Kidney (tissue), 14 donors: Measurements from ENCODE around the gene SMC3. TPM values are rescaled to one million over a fixed set of nuclear protein-coding genes. Genes with fewer than 3 reads are reported as not detected.

ENCODE experiments used
- DNase-seq, 5 donors: peaks; one replicate each; pipeline ENCODE4 v3.0.0-alpha.2; 2013 to 2020
- FAIRE-seq: peaks from 2 replicates; lab custom pipeline; 2012; peaks lifted over from hg19 to GRCh38; lab: Jason Lieb, UNC
- H3K27ac ChIP-seq, 2 donors: one replicate each; pipeline ENCODE4 v1.7.0; 2013; ENCODE audit warnings: low read depth in 2 of 2, low read length in 2 of 2, inconsistent platforms in 1 of 2
- H3K27me3 ChIP-seq: one replicate; pipeline ENCODE4 v1.7.1; 2013; ENCODE audit warnings: low read length, inconsistent platforms; ENCODE audit not compliant: control insufficient read depth, insufficient read depth
- H3K36me3 ChIP-seq, 3 donors: one replicate each; pipeline versions ENCODE4 v1.7.0 to v1.7.1; 2013; ENCODE audit warnings: low read length in 3 of 3, control low read depth in 1 of 3, inconsistent platforms in 1 of 3; ENCODE audit not compliant: insufficient read depth in 3 of 3, control insufficient read depth in 2 of 3
- H3K4me1 ChIP-seq, 3 donors: one replicate each; pipeline versions ENCODE4 v1.7.0 to v1.7.1; 2013; ENCODE audit warnings: low read length in 3 of 3, inconsistent platforms in 1 of 3, low read depth in 1 of 3; ENCODE audit not compliant: control insufficient read depth in 2 of 3, insufficient read depth in 2 of 3
- H3K4me3 ChIP-seq, 3 donors: one replicate each; pipeline versions ENCODE4 v1.7.0 to v1.8.1; 2013; ENCODE audit warnings: low read length in 3 of 3, control low read depth in 1 of 3, inconsistent platforms in 1 of 3
- H3K9ac ChIP-seq, 3 donors: one replicate each; pipeline versions ENCODE4 v1.7.0 to v1.7.1; 2013; ENCODE audit warnings: low read length in 3 of 3, control low read depth in 1 of 3, inconsistent platforms in 1 of 3
- H3K9me3 ChIP-seq, 3 donors: one replicate each; pipeline versions ENCODE4 v1.7.0 to v1.7.1; 2013; ENCODE audit warnings: low read length in 3 of 3, control low read depth in 1 of 3, inconsistent platforms in 1 of 3; ENCODE audit not compliant: control insufficient read depth in 2 of 3, insufficient read depth in 1 of 3
- CTCF ChIP-seq: IDR thresholded peaks from 3 replicates; pipeline ENCODE4 v1.5.1; 2012; ENCODE audit warnings: mild to moderate bottlenecking, moderate library complexity, borderline replicate concordance; ENCODE audit not compliant: insufficient read depth; ENCODE audit errors: extremely low read depth
- intact Hi-C: fragments of 100-400 bp; cut with DNase I; formaldehyde crosslinking; loops from one replicate; pipeline ENCODE4 v1.11.1; 2022
- polyA plus RNA-seq: library from polyadenylated mRNA; stranded (reverse); fragments of 350-450 nt; fragmentation: Illumina TruSeq; extraction: RNeasy Lipid Tissue Mini Kit (QIAGEN cat#74804); gene quantifications from one replicate; pipeline ENCODE4 v1.2.3, GENCODE V29; 2014; ENCODE audit warnings: low read depth, low replicate concordance; ENCODE audit not compliant: insufficient read depth
- total RNA-seq: library from RNA; stranded (reverse); fragmentation: NEBNext Ultra II Directional; extraction: Animal tissue kit (Norgen Biotek cat#: 25700); gene quantifications from one replicate; pipeline ENCODE4 v1.2.1, GENCODE V29; 2021
- donor health status: control.
- donor health status: control.
- donor health status: control.
- donor health status: control.
- donor health status: control.
- donor health status: DM: yes; HTN: yes; CAD: no.
- donor health status: Normal renal cell carcinoma (clear cell type).

Gene SMC3
- total and polyA plus RNA-seq, 2 donors from 2014 or later, result 13.9 to 29.6 TPM

- no peak for TF ChIP-seq CTCF
- H3K27ac ChIP-seq, result peak overlapping the region; percentile 10 to 92
- no peak for FAIRE-seq
- intact Hi-C loops, result no loop called here
- H3K4me3 ChIP-seq, result peak overlapping the region; percentile 64 to 91 (median 89)
- H3K4me1 ChIP-seq, result peaks cover 0 to 4% (median 0%) of the 10 kb centered on the region in 3 donors
- no peaks in the 10 kb centered on the region for H3K9me3 ChIP-seq
- DNase-seq, result peak in 4 of 5 donors; percentile 55 to 89 (median 68)
- peak overlapping the region; percentile 61 to 81 (median 72) for H3K9ac ChIP-seq
- H3K27me3 ChIP-seq, result no peaks in the 10 kb centered on the region
- peaks cover 0 to 2% (median 0%) of the 10 kb centered on the region in 3 donors for H3K36me3 ChIP-seq
Observed at GRCh38 chr10:110568055-110568735, 700 bp downstream of the SMC3 start.

GRCh38 chr10:110569122-110569521, 1.6 kb downstream of the SMC3 start:
- peaks cover 0 to 2% (median 0%) of the 10 kb centered on the region in 3 donors for H3K36me3 ChIP-seq
- H3K27ac ChIP-seq, result no peak overlapping the region
- H3K4me3 ChIP-seq, result peak overlapping the region in 2 of 3 donors; percentile 64 to 89
- no peaks in the 10 kb centered on the region for H3K9me3 ChIP-seq
- no peaks in the 10 kb centered on the region for H3K27me3 ChIP-seq
- no peak overlapping the region for H3K9ac ChIP-seq
- FAIRE-seq (no peak), DNase-seq (no peak)
- no peak for TF ChIP-seq CTCF
- intact Hi-C loops, result no loop called here
- H3K4me1 ChIP-seq, result peaks cover 0 to 4% (median 0%) of the 10 kb centered on the region in 3 donors

GRCh38 chr10:110569736-110570135, 2.2 kb downstream of the SMC3 start:
- intact Hi-C loops, result no loop called here
- no peak for TF ChIP-seq CTCF
- DNase-seq (no peak), FAIRE-seq (no peak)
- Histone ChIP-seq H3K9me3 (no peaks in the 10 kb centered on the region), H3K27ac (no peak overlapping the region), H3K27me3 (no peaks in the 10 kb centered on the region), H3K36me3 (peaks cover 0 to 2% (median 0%) of the 10 kb centered on the region in 3 donors), H3K4me3 (peak overlapping the region in 1 of 3 donors; percentile 1), H3K9ac (no peak overlapping the region), H3K4me1 (peaks cover 0 to 4% (median 0%) of the 10 kb centered on the region in 3 donors)
